Vagina (tissue), 2 donors: ENCODE data around the gene CYP19A1.

Source experiments
- CTCF ChIP-seq, 3 experiments: fragments of 450-650 bp in 2 of 3; fragments of 200-600 bp in 1 of 3; sonication (generic) in 1 of 3; IDR thresholded peaks; one replicate each; pipeline ENCODE4 v1.5.1; 2017 to 2019; ENCODE audit warnings: antibody characterized with exemption in 3 of 3, mild to moderate bottlenecking in 2 of 3, moderate library complexity in 2 of 3
- POLR2A ChIP-seq, 2 donors: fragments of 450-650 bp; IDR thresholded peaks; one replicate each; pipeline ENCODE4 v1.6.1; 2017; ENCODE audit warnings: antibody characterized with exemption in 2 of 2, mild to moderate bottlenecking in 2 of 2, moderate library complexity in 2 of 2

- TF ChIP-seq CTCF (IDR thresholded peaks at IDR 0.05) (no peak), POLR2A (IDR thresholded peaks at IDR 0.05) (no peak)
Measured at GRCh38 chr15:51307325-51307724, 31.1 kb downstream of the CYP19A1 start.
